Neural progenitor cell (in vitro differentiated cells): ENCODE results near the gene CHAD. TPM values are rescaled to one million over a fixed set of nuclear protein-coding genes. Genes with fewer than 3 reads are reported as not detected.

Experiments
- DNase-seq: peaks from one replicate; pipeline ENCODE4 v3.0.0-alpha.2; 2016; ENCODE audit warnings: low spot score
- H2AFZ ChIP-seq: fragments of 200-600 bp; sonication (generic); replicated peaks from 2 replicates; pipeline ENCODE4 v1.6.1; 2016; ENCODE audit warnings: antibody characterized with exemption
- H3F3A ChIP-seq: fragments of 200-600 bp; sonication (generic); 2 replicates; pipeline ENCODE4 v1.6.1; 2016; ENCODE audit warnings: antibody characterized with exemption, low read depth
- H3K27ac ChIP-seq: fragments of 200-600 bp; sonication (generic); 2 replicates; pipeline ENCODE4 v1.5.1; 2016; ENCODE audit warnings: mild to moderate bottlenecking
- H3K27me3 ChIP-seq: fragments of 200-600 bp; sonication (generic); 2 replicates; pipeline ENCODE4 v1.6.1; 2016; ENCODE audit warnings: mild to moderate bottlenecking, moderate library complexity
- H3K36me3 ChIP-seq: fragments of 200-600 bp; sonication (generic); 2 replicates; pipeline ENCODE4 v1.5.1; 2016
- H3K4me1 ChIP-seq: fragments of 200-600 bp; sonication (generic); 2 replicates; pipeline ENCODE4 v1.6.1; 2016; ENCODE audit warnings: mixed run types
- H3K4me2 ChIP-seq: fragments of 200-600 bp; sonication (generic); 2 replicates; pipeline ENCODE4 v1.6.1; 2016
- H3K4me3 ChIP-seq: fragments of 200-600 bp; sonication (generic); 2 replicates; pipeline ENCODE4 v1.5.1; 2016
- H3K79me2 ChIP-seq: fragments of 200-600 bp; sonication (generic); 2 replicates; pipeline ENCODE4 v1.6.1; 2016; ENCODE audit warnings: low read depth
- H3K9ac ChIP-seq: fragments of 200-600 bp; sonication (generic); 2 replicates; pipeline ENCODE4 v1.6.1; 2016
- H3K9me3 ChIP-seq: fragments of 200-600 bp; sonication (generic); 2 replicates; pipeline ENCODE4 v1.5.1; 2016; ENCODE audit warnings: low read depth
- H4K20me1 ChIP-seq: fragments of 200-600 bp; sonication (generic); 2 replicates; pipeline ENCODE4 v1.6.1; 2016; ENCODE audit warnings: low read depth
- H3K27ac Mint-ChIP-seq: 3 replicates; pipeline ENCODE4 v1.8.0; 2021; ENCODE audit warnings: mixed read lengths
- H3K27me3 Mint-ChIP-seq: 2 replicates; pipeline ENCODE4 v1.8.0; 2022; ENCODE audit warnings: low read depth, mild to moderate bottlenecking, inconsistent platforms, moderate library complexity, mixed read lengths; ENCODE audit not compliant: insufficient read depth
- H3K36me3 Mint-ChIP-seq: 3 replicates; pipeline ENCODE4 v1.8.0; 2021; ENCODE audit warnings: mixed read lengths
- H3K4me1 Mint-ChIP-seq: 3 replicates; pipeline ENCODE4 v1.8.0; 2021; ENCODE audit warnings: mixed read lengths
- H3K4me3 Mint-ChIP-seq: 3 replicates; pipeline ENCODE4 v1.8.0; 2021; ENCODE audit warnings: mild to moderate bottlenecking, moderate library complexity, mixed read lengths
- H3K9me3 Mint-ChIP-seq: 3 replicates; pipeline ENCODE4 v1.8.0; 2020; ENCODE audit warnings: mixed read lengths
- CTCF ChIP-seq: fragments of 200-600 bp; sonication (generic); IDR thresholded peaks from 2 replicates; pipeline ENCODE4 v1.5.1; 2017; ENCODE audit warnings: antibody characterized with exemption, mild to moderate bottlenecking
- EZH2 ChIP-seq: fragments of 200-600 bp; sonication (generic); IDR thresholded peaks from 2 replicates; pipeline ENCODE4 v1.6.1; 2017; ENCODE audit warnings: antibody characterized with exemption, mild to moderate bottlenecking, moderate library complexity
- EZH2phosphoT487 ChIP-seq: fragments of 200-600 bp; sonication (generic); IDR thresholded peaks from 2 replicates; pipeline ENCODE4 v1.6.1; 2017; ENCODE audit warnings: antibody characterized with exemption
- total RNA-seq: library from RNA; depleted of rRNA; stranded (reverse); fragments of >200 nt; gene quantifications from 2 replicates; pipeline ENCODE4 v1.2.3, GENCODE V29; 2015; ENCODE audit warnings: low replicate concordance

The CHAD gene
- total RNA-seq, 1 donor from 2014 or later, result not detected

- no peaks in the 10 kb centered on the region for H3K9me3 ChIP-seq
- no peak overlapping the region for H3K4me3 ChIP-seq
- H3K27me3 Mint-ChIP-seq, result peaks cover 4% of the 10 kb centered on the region
- H3K79me2 ChIP-seq, result no peaks in the 10 kb centered on the region
- H3K9ac ChIP-seq, result no peak overlapping the region
- H3K27me3 ChIP-seq, result no peaks in the 10 kb centered on the region
- H3K4me1 Mint-ChIP-seq, result peaks cover 3% of the 10 kb centered on the region
- H3K36me3 Mint-ChIP-seq, result no peaks in the 10 kb centered on the region
- no peaks in the 10 kb centered on the region for H3F3A ChIP-seq
- no peaks in the 10 kb centered on the region for H4K20me1 ChIP-seq
- H3K4me1 ChIP-seq, result no peaks in the 10 kb centered on the region
- H3K27ac ChIP-seq, result no peak overlapping the region
- TF ChIP-seq EZH2phosphoT487 (no peak), CTCF (no peak), EZH2 (no peak)
- no peak overlapping the region for H3K27ac Mint-ChIP-seq
- no peak overlapping the region for H3K4me2 ChIP-seq
- H2AFZ ChIP-seq, result no peak overlapping the region
- H3K9me3 Mint-ChIP-seq, result no peaks in the 10 kb centered on the region
- no peak overlapping the region for H3K4me3 Mint-ChIP-seq
- no peaks in the 10 kb centered on the region for H3K36me3 ChIP-seq
- no peak for DNase-seq
Measured at GRCh38 chr17:50457621-50458020, 11.1 kb downstream of the CHAD start.

DNA sequence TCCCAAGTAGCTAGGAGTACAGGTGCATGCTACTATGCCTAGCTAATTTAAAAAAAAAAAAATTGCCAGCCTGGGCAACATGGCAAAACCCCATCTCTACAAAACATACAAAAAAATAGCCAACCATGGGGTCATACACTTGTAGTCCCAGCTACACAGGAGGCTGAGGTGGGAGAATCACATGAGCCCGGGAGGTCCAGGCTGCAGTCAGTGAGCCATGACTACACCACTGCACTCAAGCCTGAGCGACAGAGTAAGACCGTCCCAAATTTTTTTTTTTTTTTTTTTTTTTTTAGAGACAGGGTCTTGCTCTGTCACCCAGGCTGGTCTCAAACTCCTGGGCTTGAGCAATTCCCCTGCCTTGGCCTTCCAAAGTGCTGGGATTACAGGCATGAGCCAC lies 14.8 kb downstream of the CHAD start:
- Histone ChIP-seq H3K27me3 (no peaks in the 10 kb centered on the region), H3K9ac (no peak overlapping the region), H3K4me3 (no peak overlapping the region), H3K4me1 (no peaks in the 10 kb centered on the region), H3K4me2 (no peak overlapping the region), H3F3A (no peaks in the 10 kb centered on the region), H3K27ac (no peak overlapping the region), H4K20me1 (no peaks in the 10 kb centered on the region), H3K79me2 (no peaks in the 10 kb centered on the region), H2AFZ (no peak overlapping the region), H3K9me3 (no peaks in the 10 kb centered on the region), H3K36me3 (no peaks in the 10 kb centered on the region)
- DNase-seq, result no peak
- Mint-ChIP-seq H3K4me3 (no peak overlapping the region), H3K4me1 (peaks cover 3% of the 10 kb centered on the region), H3K27me3 (peaks cover 2% of the 10 kb centered on the region), H3K36me3 (no peaks in the 10 kb centered on the region), H3K27ac (no peak overlapping the region), H3K9me3 (no peaks in the 10 kb centered on the region)
- TF ChIP-seq EZH2phosphoT487 (no peak), CTCF (no peak)

DNA sequence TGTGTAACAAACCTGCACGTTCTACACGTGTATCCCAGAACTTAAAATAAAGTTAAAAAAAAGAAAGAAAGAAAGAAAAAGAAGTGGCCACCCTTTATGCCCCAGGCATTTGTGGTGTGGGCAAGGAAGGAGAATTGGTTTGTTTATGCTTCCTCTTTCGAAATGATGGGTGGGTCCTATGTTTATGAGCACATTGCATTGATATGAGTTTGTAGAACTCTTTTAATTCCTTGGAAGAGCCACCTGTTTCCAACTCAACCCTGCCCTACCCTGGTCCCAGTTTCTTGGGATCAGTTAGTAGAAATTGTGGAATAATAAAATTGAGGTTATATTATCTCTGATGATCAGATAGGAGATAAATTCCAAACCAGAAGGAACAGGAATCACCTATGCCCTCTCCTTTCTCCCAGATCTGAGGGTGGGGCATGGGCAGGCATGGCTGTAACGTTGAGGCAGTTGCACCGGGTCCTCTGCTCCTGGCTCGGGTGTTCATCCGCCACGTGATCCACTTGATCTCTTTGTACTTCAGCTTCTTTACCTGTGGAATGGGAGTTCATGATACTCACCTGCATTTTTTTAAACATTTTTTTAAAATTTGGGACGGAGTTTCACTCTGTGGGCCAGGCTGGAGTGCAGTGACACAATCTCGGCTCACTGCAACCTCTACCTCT lies 15.9 kb downstream of the CHAD start:
- H3K27ac ChIP-seq, result no peak overlapping the region

More for the DNA sequence above, 15.9 kb downstream of the CHAD start:
- Histone ChIP-seq H3K36me3 (no peaks in the 10 kb centered on the region), H4K20me1 (no peaks in the 10 kb centered on the region), H3K4me1 (no peaks in the 10 kb centered on the region), H3K4me3 (no peak overlapping the region), H3K9ac (no peak overlapping the region), H3K27me3 (no peaks in the 10 kb centered on the region), H2AFZ (no peak overlapping the region), H3F3A (no peaks in the 10 kb centered on the region), H3K79me2 (no peaks in the 10 kb centered on the region), H3K9me3 (no peaks in the 10 kb centered on the region), H3K4me2 (no peak overlapping the region)
- TF ChIP-seq EZH2phosphoT487 (no peak), EZH2 (no peak), CTCF (no peak)
- H3K27me3 Mint-ChIP-seq, result no peaks in the 10 kb centered on the region
- H3K27ac Mint-ChIP-seq, result no peak overlapping the region
- no peaks in the 10 kb centered on the region for H3K36me3 Mint-ChIP-seq
- DNase-seq, result no peak
- H3K4me3 Mint-ChIP-seq, result no peak overlapping the region
- H3K9me3 Mint-ChIP-seq, result no peaks in the 10 kb centered on the region
- peaks cover 3% of the 10 kb centered on the region for H3K4me1 Mint-ChIP-seq
